Karpas-422 (cell line): ENCODE data around the gene PFN3. TPM values are rescaled to one million over a fixed set of nuclear protein-coding genes. Genes with fewer than 3 reads are reported as not detected.

Source experiments
- DNase-seq: peaks from one replicate; pipeline ENCODE4 v3.0.0-alpha.2; 2015
- H2AFZ ChIP-seq: fragments of 200-600 bp; sonication (generic); 2 replicates; pipeline ENCODE4 v1.6.1; 2014; ENCODE audit warnings: antibody characterized with exemption, low read length, mixed read lengths
- H3K27ac ChIP-seq: fragments of 200-600 bp; sonication (generic); 2 replicates; pipeline ENCODE4 v1.5.1; 2014; ENCODE audit warnings: mild to moderate bottlenecking, low read length, moderate library complexity
- H3K27me3 ChIP-seq: fragments of 200-600 bp; sonication (generic); 2 replicates; pipeline ENCODE4 v1.6.1; 2014; ENCODE audit warnings: low read length, mixed read lengths
- H3K36me3 ChIP-seq: fragments of 200-600 bp; sonication (generic); 2 replicates; pipeline ENCODE4 v1.6.1; 2014; ENCODE audit warnings: low read length, mixed read lengths; ENCODE audit not compliant: insufficient read depth
- H3K4me1 ChIP-seq: fragments of 200-600 bp; sonication (generic); 2 replicates; pipeline ENCODE4 v1.6.1; 2014; ENCODE audit warnings: mild to moderate bottlenecking, low read length, mixed read lengths
- H3K4me2 ChIP-seq: fragments of 200-600 bp; sonication (generic); 2 replicates; pipeline ENCODE4 v1.6.1; 2014; ENCODE audit warnings: low read length, low read depth, mild to moderate bottlenecking; ENCODE audit not compliant: poor library complexity, severe bottlenecking
- H3K4me3 ChIP-seq: fragments of 200-600 bp; sonication (generic); 2 replicates; pipeline ENCODE4 v1.5.1; 2014; ENCODE audit warnings: mild to moderate bottlenecking, antibody characterized with exemption, low read length, mixed read lengths
- H3K79me2 ChIP-seq: fragments of 200-600 bp; sonication (generic); 2 replicates; pipeline ENCODE4 v1.6.1; 2014; ENCODE audit warnings: mild to moderate bottlenecking, low read length, mixed read lengths
- H3K9ac ChIP-seq: fragments of 200-600 bp; sonication (generic); 2 replicates; pipeline ENCODE4 v1.6.0; 2014; ENCODE audit warnings: low read length
- H3K9me2 ChIP-seq: fragments of 200-600 bp; sonication (generic), shearing (Covaris generic); replicated peaks from 2 replicates; pipeline ENCODE4 v1.6.0; 2014; ENCODE audit warnings: mild to moderate bottlenecking, low read length, moderate library complexity; ENCODE audit not compliant: insufficient read depth
- H3K9me3 ChIP-seq: fragments of 300-700, 200-600 bp; sonication (generic); 2 replicates; pipeline ENCODE4 v1.6.1; 2014; ENCODE audit warnings: low read length, mixed read lengths
- H4K20me1 ChIP-seq: fragments of 200-600 bp; sonication (generic); 2 replicates; pipeline ENCODE4 v1.6.1; 2014; ENCODE audit warnings: mild to moderate bottlenecking, antibody characterized with exemption, low read length, low read depth; ENCODE audit not compliant: insufficient read depth
- total RNA-seq: library from RNA; depleted of rRNA; stranded (reverse); fragments of >200 nt; shearing (Covaris generic); gene quantifications from 2 replicates; pipeline ENCODE4 v1.2.3, GENCODE V29; 2014; ENCODE audit warnings: low replicate concordance

The PFN3 gene
- total RNA-seq, 1 experiment from 2014 or later: not detected

DNA sequence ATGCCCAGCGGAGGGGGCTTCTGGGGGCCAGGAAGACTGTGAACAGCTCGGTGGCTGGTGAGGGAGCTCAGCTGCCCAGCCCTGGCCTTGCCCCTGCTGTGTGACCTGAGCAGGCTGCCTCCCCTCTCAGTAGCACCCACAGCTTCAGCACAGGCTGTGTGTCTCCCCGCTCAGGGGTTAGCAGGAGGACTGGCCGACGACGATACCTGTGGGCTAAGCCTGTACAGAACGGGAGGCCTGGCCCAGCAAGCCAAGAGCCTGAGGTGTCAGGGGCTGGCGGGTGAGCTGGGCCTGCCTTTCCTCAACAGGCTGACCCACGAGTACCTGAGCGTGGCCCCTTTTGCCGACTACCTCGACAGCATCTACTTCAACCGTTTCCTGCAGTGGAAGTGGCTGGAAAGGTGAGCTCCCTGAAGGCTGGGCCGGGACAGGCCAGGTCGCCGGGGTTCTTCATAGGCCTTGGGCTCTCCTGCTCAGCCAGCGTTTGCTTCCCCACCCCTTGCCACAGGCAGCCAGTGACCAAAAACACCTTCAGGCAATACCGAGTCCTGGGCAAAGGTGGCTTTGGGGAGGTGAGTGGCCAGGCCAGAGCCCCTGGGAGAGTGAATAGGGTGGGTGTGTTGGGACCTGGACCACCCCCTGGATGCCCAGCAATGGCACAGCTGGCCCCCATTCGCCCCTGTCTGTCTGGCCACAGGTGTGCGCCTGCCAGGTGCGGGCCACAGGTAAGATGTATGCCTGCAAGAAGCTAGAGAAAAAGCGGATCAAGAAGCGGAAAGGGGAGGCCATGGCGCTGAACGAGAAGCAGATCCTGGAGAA, 32.6 kb upstream of the PFN3 start:
- Histone ChIP-seq H3K27ac (no peak overlapping the region), H3K4me3 (no peak overlapping the region), H4K20me1 (peaks cover 9% of the 10 kb centered on the region; the same call in 1 of the 2 replicates), H3K4me2 (no peak overlapping the region), H3K9ac (no peak overlapping the region), H3K4me1 (peaks cover 39% of the 10 kb centered on the region), H3K36me3 (peaks cover 27% of the 10 kb centered on the region), H2AFZ (no peak overlapping the region), H3K79me2 (peaks cover 35% of the 10 kb centered on the region), H3K9me3 (no peaks in the 10 kb centered on the region), H3K27me3 (no peaks in the 10 kb centered on the region), H3K9me2 (no peaks in the 10 kb centered on the region)
- DNase-seq: no peak

DNA sequence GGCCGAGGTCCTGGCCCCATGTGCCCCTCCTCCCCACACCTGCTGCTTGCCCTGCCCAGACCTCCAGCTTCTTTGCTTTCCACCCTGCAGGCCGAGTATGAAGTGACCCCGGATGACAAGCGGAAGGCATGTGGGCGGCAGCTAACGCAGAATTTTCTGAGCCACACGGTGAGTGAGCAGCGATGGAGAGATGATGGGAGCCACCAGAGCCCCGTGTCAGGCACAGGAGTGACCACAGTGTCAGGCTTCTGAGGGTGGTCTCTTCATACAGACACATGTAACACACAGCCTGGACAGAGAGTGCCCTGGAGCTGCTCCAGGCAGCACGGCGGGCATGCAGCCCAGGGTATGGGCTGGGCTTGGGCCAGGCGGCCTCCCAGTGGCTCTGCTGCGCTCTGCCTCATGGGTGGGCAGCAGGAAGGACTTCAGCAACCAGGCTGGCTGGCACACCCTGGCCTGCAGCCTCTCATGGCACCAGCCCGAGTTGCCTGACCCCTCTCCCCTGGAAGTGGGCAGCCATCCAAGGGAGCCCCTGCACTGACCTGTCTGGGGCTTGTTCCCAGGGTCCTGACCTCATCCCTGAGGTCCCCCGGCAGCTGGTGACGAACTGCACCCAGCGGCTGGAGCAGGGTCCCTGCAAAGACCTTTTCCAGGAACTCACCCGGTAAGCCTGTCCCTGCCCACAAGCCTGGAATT, 31.8 kb upstream of the PFN3 start:
- Histone ChIP-seq H3K79me2 (peaks cover 43% of the 10 kb centered on the region), H3K4me1 (peaks cover 46% of the 10 kb centered on the region), H3K27me3 (no peaks in the 10 kb centered on the region), H3K4me3 (no peak overlapping the region), H3K36me3 (peaks cover 27% of the 10 kb centered on the region), H2AFZ (no peak overlapping the region), H4K20me1 (peaks cover 15% of the 10 kb centered on the region; the same call in 1 of the 2 replicates), H3K4me2 (no peak overlapping the region), H3K9ac (no peak overlapping the region), H3K9me3 (no peaks in the 10 kb centered on the region), H3K9me2 (no peaks in the 10 kb centered on the region), H3K27ac (peak overlapping the region; percentile 84)
- DNase-seq: no peak

DNA sequence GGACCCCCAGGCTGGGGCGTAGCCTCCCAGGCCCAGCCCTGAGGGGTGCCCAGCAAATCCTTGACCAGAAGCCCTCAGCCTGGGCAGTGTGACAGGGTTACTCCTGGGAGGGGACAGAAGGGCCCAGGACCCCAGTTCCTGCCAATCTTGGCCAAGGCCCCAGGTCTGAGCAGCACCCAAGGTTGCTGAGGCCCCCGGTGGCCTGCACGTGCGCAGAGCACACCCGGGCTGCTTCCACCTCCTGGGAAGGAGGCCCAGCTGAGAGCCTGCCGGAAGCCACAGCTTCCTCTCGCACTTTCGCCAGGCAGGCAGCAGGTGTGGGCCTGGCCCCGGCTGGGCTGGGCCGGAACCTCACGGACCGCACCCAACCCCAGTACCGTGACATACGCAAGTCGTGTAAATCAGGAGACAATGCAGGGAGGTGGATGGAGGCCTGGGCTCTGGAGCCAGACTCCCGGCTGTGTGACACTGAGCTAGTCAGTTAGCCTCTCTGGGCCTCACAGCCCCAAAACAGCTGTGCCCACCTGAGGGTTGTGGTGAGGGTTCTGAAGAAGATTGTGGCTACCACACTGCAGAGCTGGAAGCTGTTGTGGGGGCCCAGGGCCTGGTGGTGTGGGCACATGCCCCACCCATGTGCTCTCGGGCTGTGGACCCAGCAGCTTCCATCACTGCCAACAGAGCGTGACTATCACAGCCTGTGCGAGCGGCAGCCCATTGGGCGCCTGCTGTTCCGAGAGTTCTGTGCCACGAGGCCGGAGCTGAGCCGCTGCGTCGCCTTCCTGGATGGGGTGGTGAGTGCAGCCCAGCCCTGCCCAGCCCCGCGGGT, 31.1 kb upstream of the PFN3 start:
- Histone ChIP-seq H2AFZ (no peak overlapping the region), H3K27me3 (no peaks in the 10 kb centered on the region), H3K9me2 (no peaks in the 10 kb centered on the region), H3K36me3 (peaks cover 27% of the 10 kb centered on the region), H4K20me1 (peaks cover 20% of the 10 kb centered on the region; the same call in 1 of the 2 replicates), H3K4me3 (peak overlapping the region; percentile 90; the same call in 1 of the 2 replicates), H3K9me3 (no peaks in the 10 kb centered on the region), H3K9ac (peak overlapping the region; percentile 92), H3K4me1 (peaks cover 49% of the 10 kb centered on the region), H3K4me2 (peak overlapping the region; percentile 95), H3K27ac (peak overlapping the region; percentile 84), H3K79me2 (peaks cover 49% of the 10 kb centered on the region)
- DNase-seq: peak; percentile 80

DNA sequence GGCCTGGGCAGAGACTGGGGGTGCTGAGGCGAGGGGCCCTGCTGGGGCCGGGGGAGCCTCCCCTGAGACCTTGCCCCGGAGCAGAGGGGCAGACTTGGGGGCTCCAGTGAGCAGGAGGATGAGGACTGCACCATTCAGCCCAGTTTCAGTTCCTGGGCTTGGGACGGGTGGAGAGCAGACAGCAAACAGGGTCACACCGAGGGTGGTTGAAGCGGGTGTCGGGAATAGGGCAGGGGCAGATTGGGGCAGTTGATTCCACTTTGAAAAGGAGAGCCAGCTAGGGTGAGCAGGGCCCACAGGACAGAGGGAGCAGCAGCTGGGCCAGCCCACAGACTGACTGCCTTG, 30.5 kb upstream of the PFN3 start:
- Histone ChIP-seq H3K4me1 (peaks cover 50% of the 10 kb centered on the region), H3K9me2 (no peaks in the 10 kb centered on the region), H3K79me2 (peaks cover 49% of the 10 kb centered on the region), H3K36me3 (peaks cover 27% of the 10 kb centered on the region), H3K9ac (peak overlapping the region; percentile 92), H3K27me3 (no peaks in the 10 kb centered on the region), H3K9me3 (no peaks in the 10 kb centered on the region), H3K4me2 (peak overlapping the region; percentile 95), H3K27ac (peak overlapping the region; percentile 84), H2AFZ (no peak overlapping the region), H3K4me3 (peak overlapping the region; percentile 90; the same call in 1 of the 2 replicates), H4K20me1 (peaks cover 20% of the 10 kb centered on the region; the same call in 1 of the 2 replicates)
- DNase-seq: peak; percentile 55

DNA sequence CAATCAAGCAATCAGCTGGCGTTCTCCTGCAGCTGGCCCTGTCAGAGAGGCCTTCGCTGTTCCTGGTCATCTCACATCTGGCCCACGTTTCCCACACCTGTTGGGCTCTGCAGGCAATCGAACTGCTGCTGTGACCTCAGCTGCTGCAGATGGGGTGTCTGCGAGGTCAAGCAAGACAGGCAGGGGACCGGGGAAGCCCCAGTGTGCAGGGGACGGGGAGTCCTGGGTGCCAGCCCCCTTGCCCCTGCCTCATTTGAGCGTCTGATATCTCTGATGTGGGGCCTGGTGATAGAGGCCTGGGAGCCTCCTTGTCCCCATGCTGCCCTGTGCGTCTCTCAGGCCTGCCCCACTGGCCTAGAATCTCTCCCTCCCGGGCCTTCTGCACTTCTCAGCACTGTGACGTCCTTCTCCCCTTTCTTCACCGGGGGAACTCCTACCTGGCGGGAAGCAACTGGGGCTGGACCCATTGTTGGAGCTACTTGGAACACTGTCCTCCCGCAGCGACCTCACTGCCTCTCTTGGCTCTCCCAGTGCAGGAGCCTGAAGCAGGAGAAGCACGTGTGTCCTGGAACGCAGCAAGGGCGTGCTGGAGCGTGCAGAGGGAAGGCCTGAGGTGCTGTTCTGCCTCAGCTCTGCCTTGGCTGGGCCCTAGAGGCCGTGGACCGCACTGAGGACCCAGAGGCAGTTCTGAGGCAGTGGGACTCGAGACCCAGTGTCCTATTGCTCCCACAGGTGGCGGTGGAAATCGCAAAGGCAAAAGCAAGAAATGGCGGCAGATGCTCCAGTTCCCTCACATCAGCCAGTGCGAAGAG, 29.9 kb upstream of the PFN3 start:
- H3K4me2 ChIP-seq: peak overlapping the region; percentile 95
- peak; percentile 41 for DNase-seq
- H3K4me3 ChIP-seq: peak overlapping the region; percentile 90
- no peaks in the 10 kb centered on the region for H3K27me3 ChIP-seq
- H3K79me2 ChIP-seq: peaks cover 49% of the 10 kb centered on the region
- H4K20me1 ChIP-seq: peaks cover 20% of the 10 kb centered on the region; the same call in 1 of the 2 replicates
- peaks cover 25% of the 10 kb centered on the region for H3K36me3 ChIP-seq
- H3K27ac ChIP-seq: peak overlapping the region; percentile 84
- H2AFZ ChIP-seq: no peak overlapping the region
- H3K4me1 ChIP-seq: peaks cover 56% of the 10 kb centered on the region
- H3K9ac ChIP-seq: peak overlapping the region; percentile 92
- H3K9me2 ChIP-seq: no peaks in the 10 kb centered on the region
- no peaks in the 10 kb centered on the region for H3K9me3 ChIP-seq

DNA sequence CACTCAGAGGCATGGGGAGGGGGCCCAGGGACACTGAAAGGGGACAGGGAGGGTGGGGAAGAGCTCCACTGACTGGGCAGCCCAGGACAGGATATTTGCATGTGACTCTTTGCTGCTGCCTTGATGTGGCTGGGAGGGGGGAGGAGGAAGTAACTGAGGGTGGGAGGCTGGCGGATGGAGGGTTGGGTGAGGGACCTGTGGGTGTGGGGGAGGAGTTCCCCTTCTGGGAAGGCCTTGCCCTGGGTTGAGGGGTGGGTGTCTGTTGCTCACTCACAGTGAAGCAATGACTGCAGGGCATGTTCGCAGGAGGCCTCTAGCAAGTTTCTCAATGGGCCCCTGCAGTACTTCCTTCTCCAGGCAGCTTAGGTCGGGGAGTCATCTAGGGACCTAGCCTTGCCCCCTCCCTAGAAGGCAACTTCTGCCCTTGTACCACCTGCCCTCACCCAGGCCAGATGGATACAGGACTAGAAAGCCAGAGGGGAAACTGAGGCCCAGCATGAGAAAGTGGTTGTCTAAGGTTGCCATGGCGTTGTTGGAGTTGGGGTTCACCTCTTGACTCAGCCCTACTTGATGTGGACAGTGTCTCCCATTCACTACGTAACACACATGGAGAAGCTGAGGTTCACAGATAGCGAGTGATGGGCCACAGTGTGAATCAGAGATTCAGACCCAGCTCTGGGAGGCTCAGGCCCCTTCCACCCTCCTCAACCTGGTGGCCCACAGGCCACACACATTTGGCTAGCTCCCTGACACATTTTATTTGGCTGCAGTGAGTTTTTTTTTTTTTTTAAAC, 29.0 kb upstream of the PFN3 start:
- Histone ChIP-seq H3K79me2 (peaks cover 49% of the 10 kb centered on the region), H3K36me3 (peaks cover 21% of the 10 kb centered on the region)

More for the DNA sequence above, 29.0 kb upstream of the PFN3 start:
- H3K4me1 ChIP-seq: peaks cover 58% of the 10 kb centered on the region
- H4K20me1 ChIP-seq: peaks cover 20% of the 10 kb centered on the region; the same call in 1 of the 2 replicates
- no peak overlapping the region for H2AFZ ChIP-seq
- H3K9me3 ChIP-seq: no peaks in the 10 kb centered on the region
- DNase-seq: peak; percentile 79
- peak overlapping the region; percentile 92 for H3K9ac ChIP-seq
- H3K9me2 ChIP-seq: no peaks in the 10 kb centered on the region
- peak overlapping the region; percentile 90 for H3K4me3 ChIP-seq
- H3K27me3 ChIP-seq: no peaks in the 10 kb centered on the region
- H3K4me2 ChIP-seq: peak overlapping the region; percentile 95
- peak overlapping the region; percentile 84 for H3K27ac ChIP-seq
